Measurements from ENCODE around the gene KCNQ5. TPM values are rescaled to one million over a fixed set of nuclear protein-coding genes. Genes with fewer than 3 reads are reported as not detected.

Gene KCNQ5
- total and polyA plus RNA-seq, 10 of the 15 experiments (the other 5 are each of a cell fraction or from before 2014, with no cell fraction given): 0.60 to 16.2 (median 3.2) TPM

DNA sequence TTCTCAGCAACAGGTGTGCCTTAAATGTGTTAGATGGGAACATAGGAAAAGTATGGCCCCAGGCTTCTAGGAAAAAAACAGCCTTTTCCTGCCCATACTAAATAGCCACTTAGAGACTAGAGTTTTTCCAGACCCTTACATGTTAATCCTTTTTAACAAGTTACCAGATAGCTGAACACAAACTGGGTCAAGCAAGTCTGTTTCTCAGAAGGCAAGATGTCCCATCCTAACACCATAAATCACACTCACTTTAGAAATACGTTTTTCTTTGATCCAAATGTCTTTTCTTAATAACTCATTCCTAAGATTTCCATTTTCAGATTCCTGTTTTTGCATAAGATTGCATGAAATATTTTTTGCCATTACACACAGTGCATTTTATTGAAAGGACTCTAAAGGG is 241.3 kb downstream of the KCNQ5 start:
- DNase-seq (ENCODE audit: low read depth, low spot score) (no peak), FAIRE-seq (no peak), ATAC-seq (no peak)
- Histone ChIP-seq H3K4me2 (ENCODE audit: control insufficient read depth, insufficient read depth) (no peak overlapping the region), H3K9me3 (replicated peaks; ENCODE audit: control insufficient read depth, insufficient read depth, low read length) (no peaks in the 10 kb centered on the region), H2AFZ (ENCODE audit: control insufficient read depth, low read depth, low read length) (no peak overlapping the region), H3K9ac (ENCODE audit: control insufficient read depth, insufficient read depth, low read length) (no peak overlapping the region), H3K79me2 (ENCODE audit: control insufficient read depth, insufficient read depth, low read length) (no peaks in the 10 kb centered on the region), H3K27ac (ENCODE audit: control insufficient read depth, insufficient read depth) (no peak overlapping the region), H3K4me3 (no peak overlapping the region), H4K20me1 (ENCODE audit: control insufficient read depth, insufficient read depth) (no peaks in the 10 kb centered on the region), H3K4me1 (ENCODE audit: control insufficient read depth, insufficient read depth, low read length) (no peaks in the 10 kb centered on the region), H3K27me3 (replicated peaks in 1 of 2; ENCODE audit: control insufficient read depth in 2 of 2, insufficient read depth in 2 of 2, low read length in 1 of 2) (no peaks in the 10 kb centered on the region), H3K36me3 (ENCODE audit: control insufficient read depth in 2 of 2, insufficient read depth in 2 of 2, low read length in 1 of 2) (no peaks in the 10 kb centered on the region)
- POLR2A ChIA-PET: no interaction called here
- in situ Hi-C loops (cut with MboI) (no loop called here), intact Hi-C loops (cut with micrococcal nuclease; ENCODE audit: unreplicated experiment) (no loop called here)
- 41% methylated on average over 1 of the region's 1 CpG for WGBS (ENCODE audit: insufficient coverage, insufficient replicate concordance, low lambda C conversion rate, missing lambda C conversion rate)
- RAD21 ChIA-PET (ENCODE audit: unreplicated experiment): interaction anchor here (0.7 to 2.2 kb wide), 3 partner anchors 107 to 260 kb away, joined by 3 to 11 read pairs (median 3); no protein-coding TSS in a partner anchor
- CTCF ChIA-PET: no interaction called here
- SMC1A ChIA-PET (ENCODE audit: uncharacterized antibody, unreplicated experiment): interaction anchor here (0.7 to 1.6 kb wide), 6 partner anchors 10 to 1635 kb away, joined by 3 to 4 read pairs (median 3); no protein-coding TSS in a partner anchor
- TF ChIP-seq MLLT1 (IDR thresholded peaks at IDR 0.05) (no peak), SIX5 (IDR thresholded peaks at IDR 0.05; ENCODE audit: low read depth, low read length, severe bottlenecking) (no peak), BRCA1 (IDR thresholded peaks at IDR 0.05; ENCODE audit: low read depth, low read length) (no peak), CEBPZ (IDR thresholded peaks at IDR 0.05; ENCODE audit: low read depth, low read length) (no peak), NKRF (conservative IDR thresholded peaks at IDR 0.05) (no peak), RAD21 (IDR thresholded peaks at IDR 0.05; ENCODE audit: insufficient read depth, low read depth, low read length) (no peak), IRF5 (IDR thresholded peaks at IDR 0.05; ENCODE audit: borderline replicate concordance) (no peak)
- no TSS peak for BruUV-seq (replicated peaks)

Data from GM12878 (cell line).